HepG2 (cell line): ENCODE results near the gene CPT1B. TPM values are rescaled to one million over a fixed set of nuclear protein-coding genes. Genes with fewer than 3 reads are reported as not detected.
A peak's percentile ranks its signal among the peaks of the same experiment; 100 is the strongest.

ENCODE experiments used
- ARNT2 ChIP-seq: sonication (generic); formaldehyde crosslinking; IDR thresholded peaks from 2 replicates; pipeline ENCODE4 v1.8.0; 2022; ENCODE audit warnings: mild to moderate bottlenecking, low read depth, missing genetic modification reagents, moderate library complexity
- FOXP1 ChIP-seq, 2 experiments: fragments of 450-650 bp in 1 of 2; IDR thresholded peaks; 2 replicates each; pipeline ENCODE4 v1.6.1; 2017 to 2018; ENCODE audit warnings: antibody characterized with exemption in 1 of 2
- GPBP1L1 ChIP-seq: sonication (generic); formaldehyde crosslinking; IDR thresholded peaks from 2 replicates; pipeline ENCODE4 v1.5.0; 2020; ENCODE audit warnings: mild to moderate bottlenecking, missing genetic modification reagents
- JARID2 ChIP-seq: sonication (generic); formaldehyde crosslinking; IDR thresholded peaks from 2 replicates; pipeline ENCODE4 v1.8.1; 2023; ENCODE audit warnings: missing genetic modification reagents, inconsistent platforms; ENCODE audit not compliant: insufficient replicate concordance
- MXI1 ChIP-seq: IDR thresholded peaks from 3 replicates; pipeline ENCODE4 v1.6.1; 2012; ENCODE audit warnings: low read depth, low read length, inconsistent platforms, borderline replicate concordance
- SNAPC2 ChIP-seq: sonication (generic); formaldehyde crosslinking; IDR thresholded peaks from 2 replicates; pipeline ENCODE4 v1.8.1; 2022; ENCODE audit warnings: mild to moderate bottlenecking, missing genetic modification reagents
- SOX13 ChIP-seq, 3 experiments: fragments of 450-650 bp in 1 of 3; sonication (generic) in 1 of 3; formaldehyde crosslinking in 1 of 3; IDR thresholded peaks in 2 of 3; conservative IDR thresholded peaks in 1 of 3; 2 replicates each; pipeline versions ENCODE4 v1.5.0 to v1.6.1; 2016 to 2020; ENCODE audit warnings: antibody characterized with exemption in 1 of 3, mild to moderate bottlenecking in 1 of 3, missing compliant biosample characterization in 1 of 3, missing genetic modification reagents in 1 of 3, moderate library complexity in 1 of 3
- SRSF9 ChIP-seq: fragments of 200-400 bp; formaldehyde crosslinking; IDR thresholded peaks from 2 replicates; pipeline ENCODE4 v1.6.1; 2018; ENCODE audit warnings: borderline replicate concordance, mild to moderate bottlenecking, low read depth, low read length; ENCODE audit not compliant: insufficient read depth, poor library complexity, severe bottlenecking
- TAF15 ChIP-seq: fragments of 200-400 bp; formaldehyde crosslinking; IDR thresholded peaks from one replicate; pipeline ENCODE4 v1.6.1; 2018; ENCODE audit warnings: mild to moderate bottlenecking, low read depth, low read length; ENCODE audit not compliant: poor library complexity, severe bottlenecking
- YY1 ChIP-seq: IDR thresholded peaks from 2 replicates; pipeline ENCODE4 v1.6.1; 2011; ENCODE audit warnings: low read length, low read depth, moderate library complexity, mild to moderate bottlenecking; ENCODE audit not compliant: insufficient read depth, insufficient replicate concordance
- ZNF280B ChIP-seq: sonication (generic); formaldehyde crosslinking; IDR thresholded peaks from 2 replicates; pipeline ENCODE4 v1.5.0; 2020; ENCODE audit warnings: missing genetic modification reagents, mild to moderate bottlenecking, borderline replicate concordance
- ZNF382 ChIP-seq: sonication (generic); formaldehyde crosslinking; IDR thresholded peaks from 2 replicates; pipeline ENCODE4 v1.5.0; 2020; ENCODE audit warnings: missing genetic modification reagents, mild to moderate bottlenecking, borderline replicate concordance
- ZNF468 ChIP-seq: sonication (generic); formaldehyde crosslinking; IDR thresholded peaks from 2 replicates; pipeline ENCODE4 v1.8.0; 2022; ENCODE audit warnings: mild to moderate bottlenecking, moderate library complexity, missing genetic modification reagents
- ZNF770 ChIP-seq: sonication (generic); formaldehyde crosslinking; IDR thresholded peaks from 2 replicates; pipeline ENCODE4 v1.5.0; 2020; ENCODE audit warnings: mild to moderate bottlenecking, missing genetic modification reagents
- ZNF776 ChIP-seq: sonication (generic); formaldehyde crosslinking; IDR thresholded peaks from 2 replicates; pipeline ENCODE4 v1.4.0; 2020; ENCODE audit warnings: mild to moderate bottlenecking, missing genetic modification reagents
- ZNF879 ChIP-seq: sonication (generic); formaldehyde crosslinking; IDR thresholded peaks from 2 replicates; pipeline ENCODE4 v1.8.1; 2023; ENCODE audit warnings: missing genetic modification reagents
- polyA plus RNA-seq, 8 experiments: library from polyadenylated mRNA; depleted of rRNA in 3 of 8; stranded (reverse) in 7 of 8; unstranded in 1 of 8; fragments of >200 nt; fragmentation: Illumina TruSeq in 4 of 8; extraction: Trizol in 4 of 8; gene quantifications; 2 replicates each; pipeline versions ENCODE4 v1.2.1 to v1.2.3, GENCODE V29; 2011 to 2016; ENCODE audit warnings: low read depth in 4 of 8, missing spikeins in 1 of 8, mixed read lengths in 1 of 8; ENCODE audit not compliant: insufficient read depth in 1 of 8
- total RNA-seq, 5 experiments: library from RNA; depleted of rRNA; stranded (reverse); fragments of >200 nt; fragmentation: Illumina TruSeq; extraction: Trizol; gene quantifications; 2 replicates each; pipeline ENCODE4 v1.2.3, GENCODE V29; 2016; ENCODE audit warnings: low read depth in 1 of 5
- TF ChIP-seq, protein P1 (sequence below): sonication (generic); formaldehyde crosslinking; IDR thresholded peaks from 2 replicates; pipeline ENCODE4 v1.4.0; 2020; ENCODE audit warnings: low read depth, missing genetic modification reagents

The CPT1B gene
- total and polyA plus RNA-seq, 2 of the 13 experiments (the other 11 are each of a cell fraction or from before 2014, with no cell fraction given) = 9.2 to 19.5 TPM

GRCh38 chr22:50525104-50525857, 52.9 kb downstream of the CPT1B start, which contains the start of gene SCO2 (continued):
- TF ChIP-seq SNAPC2 (no peak), ZNF280B (CRISPR knock-in tag) (no peak), ARNT2 (CRISPR knock-in tag) (peak; percentile 76; the same call in 1 of the 2 replicates), ZNF770 (peak; percentile 87), ZNF382 (CRISPR knock-in tag) (no peak), ZNF468 (no peak), SOX13 (IDR thresholded peaks at IDR 0.05) (no peak), SOX13 (CRISPR knock-in tag; conservative IDR thresholded peaks at IDR 0.05 in 1 of 2, IDR thresholded peaks at IDR 0.05 in 1 of 2) (peak in 1 of 2 experiments; percentile 31; a peak in 1 of 4 replicates), MXI1 (peak; percentile 75; the same call in 1 of the 3 replicates), JARID2 (CRISPR knock-in tag) (no peak), SRSF9 (no peak), ZNF776 (CRISPR knock-in tag) (peak; percentile 87; the same call in 1 of the 2 replicates), FOXP1 (IDR thresholded peaks at IDR 0.05) (no peak), FOXP1 (CRISPR knock-in tag; IDR thresholded peaks at IDR 0.05) (no peak), ZNF879 (CRISPR knock-in tag) (no peak), YY1 (peak; percentile 23), GPBP1L1 (CRISPR knock-in tag) (no peak), TAF15 (no peak)
- TF ChIP-seq, protein P1, sequence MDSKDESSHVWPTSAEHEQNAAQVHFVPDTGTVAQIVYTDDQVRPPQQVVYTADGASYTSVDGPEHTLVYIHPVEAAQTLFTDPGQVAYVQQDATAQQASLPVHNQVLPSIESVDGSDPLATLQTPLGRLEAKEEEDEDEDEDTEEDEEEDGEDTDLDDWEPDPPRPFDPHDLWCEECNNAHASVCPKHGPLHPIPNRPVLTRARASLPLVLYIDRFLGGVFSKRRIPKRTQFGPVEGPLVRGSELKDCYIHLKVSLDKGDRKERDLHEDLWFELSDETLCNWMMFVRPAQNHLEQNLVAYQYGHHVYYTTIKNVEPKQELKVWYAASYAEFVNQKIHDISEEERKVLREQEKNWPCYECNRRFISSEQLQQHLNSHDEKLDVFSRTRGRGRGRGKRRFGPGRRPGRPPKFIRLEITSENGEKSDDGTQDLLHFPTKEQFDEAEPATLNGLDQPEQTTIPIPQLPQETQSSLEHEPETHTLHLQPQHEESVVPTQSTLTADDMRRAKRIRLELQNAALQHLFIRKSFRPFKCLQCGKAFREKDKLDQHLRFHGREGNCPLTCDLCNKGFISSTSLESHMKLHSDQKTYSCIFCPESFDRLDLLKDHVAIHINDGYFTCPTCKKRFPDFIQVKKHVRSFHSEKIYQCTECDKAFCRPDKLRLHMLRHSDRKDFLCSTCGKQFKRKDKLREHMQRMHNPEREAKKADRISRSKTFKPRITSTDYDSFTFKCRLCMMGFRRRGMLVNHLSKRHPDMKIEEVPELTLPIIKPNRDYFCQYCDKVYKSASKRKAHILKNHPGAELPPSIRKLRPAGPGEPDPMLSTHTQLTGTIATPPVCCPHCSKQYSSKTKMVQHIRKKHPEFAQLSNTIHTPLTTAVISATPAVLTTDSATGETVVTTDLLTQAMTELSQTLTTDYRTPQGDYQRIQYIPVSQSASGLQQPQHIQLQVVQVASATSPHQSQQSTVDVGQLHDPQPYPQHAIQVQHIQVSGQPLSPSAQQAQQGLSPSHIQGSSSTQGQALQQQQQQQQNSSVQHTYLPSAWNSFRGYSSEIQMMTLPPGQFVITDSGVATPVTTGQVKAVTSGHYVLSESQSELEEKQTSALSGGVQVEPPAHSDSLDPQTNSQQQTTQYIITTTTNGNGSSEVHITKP = no peak; the same call in 1 of the 2 replicates
